ENCODE data around the gene CENPX.

The CENPX gene

GRCh38 chr17:81976332-81977210, 46.1 kb downstream of the CENPX start:
- DNase-seq = peak; percentile 17

- DNase-seq = no peak
Measured at GRCh38 chr17:81973432-81973831, 49.2 kb downstream of the CENPX start.

- DNase-seq = no peak
Measured at GRCh38 chr17:81968850-81969812, 53.5 kb downstream of the CENPX start.

Data from activated CD4-positive, alpha-beta T cell treated with anti-CD3 and anti-CD28 coated beads, Interleukin-2, amount 50 U/mL, for 16 hours (primary cell).